ENCODE data around the gene OGFR.

OGFR gene
- total RNA-seq: 150 to 194 (median 185) reads per million in 4 experiments

GRCh38 chr20:62804627-62805154 lies at the start of gene OGFR:
Gene OGFR, plus strand, starts transcription at chr20:62804835. Its CDS starts 25 bp downstream, at chr20:62804860.
- peak; percentile 72 for DNase-seq

DNA sequence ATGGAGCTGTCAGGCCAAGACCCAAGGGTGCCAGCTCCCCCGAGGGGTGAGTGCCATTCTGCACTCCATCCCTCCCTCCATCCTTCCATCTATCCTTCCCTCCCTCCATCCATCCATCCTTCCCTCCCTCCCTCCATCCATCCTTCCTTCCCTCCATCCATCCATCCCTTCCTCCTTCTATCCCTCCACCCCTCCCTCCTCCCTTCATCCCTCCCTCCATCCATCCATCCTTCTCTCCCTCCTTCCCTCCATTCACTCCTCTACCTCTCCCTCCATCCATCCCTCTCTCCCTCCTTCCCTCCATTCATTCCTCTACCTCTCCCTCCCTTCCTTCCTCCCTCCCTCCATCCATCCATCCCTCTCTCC lies 49.7 kb upstream of the OGFR start:
- no peak for DNase-seq

- no peak for DNase-seq
These were observed 48.6 kb upstream of the OGFR start for GRCh38 chr20:62755817-62756724.

GRCh38 chr20:62758226-62758912 lies 46.3 kb upstream of the OGFR start:
- no peak for DNase-seq

DNA sequence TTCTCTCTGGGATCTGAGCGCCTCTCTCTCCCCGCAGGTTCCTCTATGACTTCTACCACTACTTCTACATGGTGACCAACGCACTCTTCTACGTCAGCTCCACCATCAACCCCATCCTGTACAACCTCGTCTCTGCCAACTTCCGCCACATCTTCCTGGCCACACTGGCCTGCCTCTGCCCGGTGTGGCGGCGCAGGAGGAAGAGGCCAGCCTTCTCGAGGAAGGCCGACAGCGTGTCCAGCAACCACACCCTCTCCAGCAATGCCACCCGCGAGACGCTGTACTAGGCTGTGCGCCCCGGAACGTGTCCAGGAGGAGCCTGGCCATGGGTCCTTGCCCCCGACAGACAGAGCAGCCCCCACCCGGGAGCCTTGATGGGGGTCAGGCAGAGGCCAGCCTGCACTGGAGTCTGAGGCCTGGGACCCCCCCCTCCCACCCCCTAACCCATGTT lies 44.6 kb upstream of the OGFR start:
- no peak for DNase-seq

DNA sequence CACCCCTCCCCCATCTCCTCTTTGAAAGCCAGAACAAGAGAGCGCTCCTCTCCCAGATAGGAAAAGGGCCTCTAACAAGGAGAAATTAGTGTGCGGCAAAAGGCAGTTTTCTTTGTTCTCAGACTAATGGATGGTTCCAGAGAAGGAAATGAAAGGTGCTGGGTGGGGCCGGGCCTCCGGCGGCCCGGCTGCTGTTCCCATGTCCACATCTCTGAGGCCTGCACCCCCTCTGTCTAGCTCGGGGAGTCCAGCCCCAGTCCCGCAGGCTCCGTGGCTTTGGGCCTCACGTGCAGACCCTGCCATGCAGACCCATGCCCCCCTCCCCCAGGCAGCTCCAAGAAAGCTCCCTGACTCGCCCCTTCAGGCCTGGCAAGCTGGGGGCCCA lies 44.2 kb upstream of the OGFR start:
- DNase-seq: no peak

GRCh38 chr20:62760856-62761758 lies 43.5 kb upstream of the OGFR start:
- DNase-seq: no peak

- no peak for DNase-seq
These were observed 42.9 kb upstream of the OGFR start for GRCh38 chr20:62761759-62762131.

DNA sequence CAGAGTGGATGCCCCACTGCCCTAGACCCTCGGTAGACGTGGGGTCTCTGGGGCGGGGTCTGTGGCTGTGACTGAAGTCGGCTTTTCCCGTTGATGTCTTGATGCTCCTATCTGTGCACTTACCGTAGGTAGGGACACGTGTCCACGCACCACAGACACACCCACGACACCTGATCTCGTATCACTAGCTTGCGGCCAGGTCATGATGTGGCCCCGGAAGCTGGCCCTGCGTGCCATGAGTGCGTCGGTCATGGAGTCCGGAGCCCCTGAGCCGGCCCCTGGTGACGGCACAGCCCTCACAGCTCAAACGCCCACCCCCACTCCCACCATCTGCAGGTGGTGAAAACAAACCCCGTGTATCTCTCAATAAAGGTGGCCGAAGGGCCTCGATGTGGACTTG lies 42.3 kb upstream of the OGFR start:
- no peak for DNase-seq

DNA sequence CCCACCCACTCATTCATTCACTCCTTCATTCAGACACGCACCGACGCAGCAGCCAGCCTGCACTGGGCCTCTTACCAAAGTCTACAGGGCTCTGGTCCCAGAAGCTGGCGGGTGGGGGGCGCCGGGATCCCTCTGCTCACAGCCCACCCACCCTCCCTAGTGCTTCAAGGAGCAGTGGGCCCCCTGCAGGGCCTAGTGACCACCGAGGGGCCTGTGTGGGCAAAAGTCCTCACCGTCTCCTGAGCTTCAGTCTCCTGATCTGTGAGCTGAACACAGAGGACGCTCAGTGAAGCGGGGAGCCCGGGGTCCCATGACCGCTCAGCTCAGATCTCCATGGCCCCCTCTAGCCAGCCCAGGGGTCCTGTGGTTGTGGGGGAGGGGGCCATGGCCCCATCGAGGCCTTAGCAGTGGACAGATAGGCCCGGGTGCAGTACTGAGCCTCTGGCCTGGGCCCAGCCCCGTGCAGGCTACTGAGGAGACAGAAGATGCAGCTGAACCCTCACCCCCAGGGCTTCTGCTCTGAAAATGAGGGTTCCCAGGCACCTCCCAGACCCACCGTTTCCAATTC lies 41.8 kb upstream of the OGFR start:
- DNase-seq: no peak

GRCh38 chr20:62763404-62763803 lies 41.2 kb upstream of the OGFR start:
- DNase-seq: no peak

DNA sequence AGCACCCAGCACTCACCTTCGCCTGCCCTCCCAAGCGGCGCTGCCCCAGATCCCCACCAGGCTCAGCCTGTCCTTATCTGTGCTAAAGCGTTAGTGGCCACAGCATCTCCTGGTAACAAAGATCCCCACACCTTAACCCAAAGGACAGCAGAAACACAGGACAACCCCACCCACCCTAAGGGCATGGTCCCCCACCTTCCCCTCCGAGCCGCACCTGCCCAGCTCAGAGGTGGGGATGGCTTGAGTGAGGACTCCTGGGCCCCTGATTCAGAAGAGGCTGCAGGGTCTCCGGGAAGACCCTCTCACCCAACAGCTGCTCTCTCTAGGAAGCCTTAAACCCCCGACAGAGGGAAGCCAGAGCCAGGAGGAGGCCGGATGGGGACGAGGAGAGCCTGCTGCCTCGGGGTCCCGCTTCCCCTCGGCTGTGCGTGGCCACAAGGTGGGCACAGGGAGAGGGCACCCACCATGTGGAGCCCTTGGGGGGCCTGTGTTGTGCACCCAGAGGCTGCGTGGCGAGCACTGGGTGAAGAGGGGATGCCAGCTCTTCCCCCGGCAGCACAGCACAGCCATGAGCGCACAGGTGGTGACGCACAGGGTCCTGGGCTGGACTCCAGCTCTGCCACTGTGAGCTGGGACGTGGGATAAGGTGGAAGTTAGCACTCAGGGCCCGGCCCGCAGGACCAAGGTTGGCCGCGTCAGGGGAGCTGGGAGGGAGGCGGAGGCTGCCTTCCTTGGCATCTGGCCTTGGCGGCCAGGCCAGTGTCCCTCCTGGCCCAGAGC lies 40.3 kb upstream of the OGFR start:
- DNase-seq: no peak

- DNase-seq: no peak
These were observed 39.6 kb upstream of the OGFR start for GRCh38 chr20:62765021-62765420.

- no peak for DNase-seq
These were observed 39.1 kb upstream of the OGFR start for GRCh38 chr20:62765432-62766070.

- no peak for DNase-seq
These were observed 38.6 kb upstream of the OGFR start for GRCh38 chr20:62766071-62766450.

DNA sequence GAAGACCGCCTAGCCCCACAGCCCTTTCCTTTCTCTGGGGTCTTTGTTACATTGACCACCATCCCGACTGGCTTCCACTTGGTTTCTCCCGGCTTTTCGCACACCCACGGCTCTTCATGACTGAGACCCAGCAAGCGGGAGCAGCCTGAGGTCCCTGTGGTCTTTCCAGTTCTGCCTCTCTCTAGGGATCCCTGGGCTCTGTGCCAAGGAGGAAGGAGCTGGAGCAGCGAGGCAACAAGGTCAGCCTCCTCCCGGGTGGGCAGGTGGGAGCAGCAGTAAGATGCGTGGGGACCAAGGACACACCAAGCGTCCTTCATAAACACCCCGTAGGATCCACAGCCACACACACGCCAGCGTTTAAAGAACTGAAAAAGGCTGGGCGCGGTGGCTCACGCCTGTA lies 37.9 kb upstream of the OGFR start:
- no peak for DNase-seq

GRCh38 chr20:62768234-62768546 lies 36.4 kb upstream of the OGFR start:
- no peak for DNase-seq

DNA sequence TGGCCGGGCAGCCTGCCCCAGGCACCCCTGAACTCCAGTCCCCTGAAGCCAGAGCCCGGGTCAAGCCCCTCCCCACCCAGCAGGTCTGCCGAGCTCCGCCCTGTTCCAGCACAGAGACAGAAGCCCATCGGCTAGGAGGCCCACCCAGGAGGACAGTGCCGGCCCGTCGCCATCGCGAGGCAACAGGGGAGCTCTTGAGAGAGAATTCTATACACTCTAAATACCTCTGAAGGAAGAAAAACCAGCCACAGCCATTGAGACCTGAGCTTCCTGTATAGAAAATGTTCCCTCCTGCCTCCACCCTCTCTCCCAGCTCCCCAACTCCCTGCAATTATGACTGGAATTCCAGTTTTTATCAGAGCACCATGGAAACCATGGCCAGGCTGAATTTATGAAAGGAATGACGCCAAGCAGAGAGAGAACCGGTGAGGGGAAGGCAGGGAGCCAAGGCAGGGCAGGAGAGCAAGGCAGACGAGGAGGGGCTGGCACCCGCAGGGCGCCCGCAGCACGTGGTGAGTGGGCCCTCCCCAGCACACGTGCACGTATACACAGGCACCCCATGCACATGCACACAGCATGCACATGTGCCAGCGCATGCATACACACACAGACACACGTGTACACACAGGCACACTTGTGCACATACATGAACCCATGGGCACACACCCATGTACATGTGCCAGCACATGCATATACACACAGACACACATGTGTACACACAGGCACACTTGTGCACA lies 35.9 kb upstream of the OGFR start:
- DNase-seq: no peak

DNA sequence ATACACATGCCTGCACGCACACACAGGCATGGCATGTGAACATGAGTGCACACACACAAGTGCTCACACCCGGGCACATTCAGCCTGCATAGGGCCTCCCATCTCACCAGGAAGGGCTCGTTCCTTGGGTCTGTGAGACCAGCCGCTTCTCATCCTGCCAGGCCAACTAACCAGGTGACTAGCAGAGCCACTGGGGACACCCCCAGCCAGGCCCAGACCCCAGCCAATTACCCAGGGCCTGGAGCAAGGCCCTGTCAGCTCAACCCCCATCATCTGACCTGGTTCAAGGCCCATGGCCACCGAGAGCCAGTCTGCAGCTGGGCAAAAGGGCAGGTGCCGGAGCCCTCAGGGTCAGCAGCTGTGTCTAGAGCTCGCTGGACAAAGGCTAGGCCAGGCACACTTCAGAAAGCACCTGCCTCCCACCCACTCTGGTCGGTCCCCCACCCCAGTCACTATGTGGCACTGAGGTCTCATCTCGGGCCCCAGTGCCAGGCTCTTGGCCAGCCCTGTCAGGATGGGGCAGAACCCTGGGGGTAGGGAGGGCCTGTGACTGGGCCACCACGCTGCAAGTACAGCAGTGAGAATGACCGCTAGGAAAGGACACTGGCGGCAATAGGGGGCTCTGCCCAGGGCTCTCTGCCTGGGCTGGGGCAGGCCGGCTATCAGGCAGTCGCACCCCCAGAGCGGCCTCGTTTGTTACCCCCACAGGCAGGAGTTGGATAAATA lies 35.1 kb upstream of the OGFR start:
- no peak for DNase-seq

Measured in effector CD8-positive, alpha-beta T cell (primary cell).